ENCODE measurements around the gene WWC1. TPM values are rescaled to one million over a fixed set of nuclear protein-coding genes. Genes with fewer than 3 reads are reported as not detected.

The WWC1 gene
- total and polyA plus RNA-seq, 9 of the 15 experiments (the other 6 are each of a cell fraction or from before 2014, with no cell fraction given), result under 0.01 to 0.54 (median 0.42) TPM; not detected in 6

GRCh38 chr5:168382421-168382820 lies 91.0 kb downstream of the WWC1 start:
- TF ChIP-seq POLR2AphosphoS5 (IDR thresholded peaks at IDR 0.05; ENCODE audit: control insufficient read depth, insufficient read depth, low read depth, low read length), result no peak
- no peak for TF ChIP-seq CCNT2 (IDR thresholded peaks at IDR 0.05; ENCODE audit: borderline replicate concordance, extremely low read depth, insufficient read length, low read depth, low read length)
- no peak for TF ChIP-seq STAT6 (CRISPR knock-in tag; IDR thresholded peaks at IDR 0.05)
- TF ChIP-seq SMARCB1 (IDR thresholded peaks at IDR 0.05; ENCODE audit: insufficient read length, low read depth), result no peak
- no peak for TF ChIP-seq NCOA6 (IDR thresholded peaks at IDR 0.05)
- no peak for TF ChIP-seq CREM (IDR thresholded peaks at IDR 0.05; ENCODE audit: low read depth)
- no peak for TF ChIP-seq PHF20 (IDR thresholded peaks at IDR 0.05; ENCODE audit: partially characterized antibody)
- TF ChIP-seq RFX7 (CRISPR knock-in tag; IDR thresholded peaks at IDR 0.05), result no peak
- intact Hi-C loops (cut with micrococcal nuclease), result no loop called here
- peaks cover 4 to 7% of the 10 kb centered on the region in 2 experiments; a peak in 4 of 5 replicates for H3K27me3 ChIP-seq (ENCODE audit: control insufficient read depth in 2 of 2, insufficient read depth in 2 of 2, low read length in 2 of 2)
- no peak for DNase-seq (ENCODE audit: extremely low read depth in 1 of 4, low spot score in 3 of 4)
- CTCF ChIA-PET (ENCODE audit: low intra/inter-chr PET ratio), result no interaction called here
- H2AFZ ChIP-seq (ENCODE audit: low read depth, low read length), result no peak overlapping the region
- no peaks in the 10 kb centered on the region for H4K20me1 ChIP-seq (replicated peaks; ENCODE audit: control insufficient read depth, insufficient read depth, low read length)
- FAIRE-seq, result no peak
- no peaks in the 10 kb centered on the region for H3K36me3 ChIP-seq (ENCODE audit: control insufficient read depth, insufficient read depth, low read length)
- ATAC-seq, result no peak
- H3K9me1 ChIP-seq (ENCODE audit: control insufficient read depth, insufficient read depth, low read length), result no peaks in the 10 kb centered on the region
- no peak overlapping the region for H3K9ac ChIP-seq (ENCODE audit: insufficient read depth in 1 of 2, low read depth in 2 of 2, low read length in 2 of 2)
- H3K9me3 ChIP-seq (replicated peaks; ENCODE audit: control insufficient read depth, insufficient read depth, low read depth, low read length), result no peaks in the 10 kb centered on the region
- H3K4me2 ChIP-seq (ENCODE audit: insufficient read depth, low read length), result no peak overlapping the region
- H3K4me3 ChIP-seq, result no peak overlapping the region
- in situ Hi-C loops (cut with MboI), result no loop called here
- no TSS peak for BruUV-seq (replicated peaks)
- POLR2A ChIA-PET, result interaction anchor here (0.8 kb wide), 1 partner anchor 20 kb away, joined by 3 read pairs; no protein-coding TSS in a partner anchor
- 0% methylated on average over 3 of the region's 3 CpGs for WGBS (ENCODE audit: insufficient coverage, low coverage, missing lambda C conversion rate)
- no peaks in the 10 kb centered on the region for H3K4me1 ChIP-seq (replicated peaks in 1 of 2; ENCODE audit: control insufficient read depth in 2 of 2, insufficient read depth in 2 of 2, low read length in 2 of 2)
- H3K27ac ChIP-seq (ENCODE audit: extremely low read depth, low read depth, low read length), result no peak overlapping the region
- H3K79me2 ChIP-seq (ENCODE audit: control insufficient read depth, insufficient read depth, low read length), result no peaks in the 10 kb centered on the region

All from K562 (cell line).